Ammon's horn (tissue), 1 donor: ENCODE results near the gene EFNA5.
A peak's percentile ranks its signal among the peaks of the same experiment; 100 is the strongest.

Experiments used
- DNase-seq: peaks from one replicate; pipeline ENCODE4 v3.0.0-alpha.2; 2016; ENCODE audit warnings: low spot score

EFNA5 gene

GRCh38 chr5:107391787-107392186 is 278.9 kb downstream of the EFNA5 start:
- no peak for DNase-seq

DNA sequence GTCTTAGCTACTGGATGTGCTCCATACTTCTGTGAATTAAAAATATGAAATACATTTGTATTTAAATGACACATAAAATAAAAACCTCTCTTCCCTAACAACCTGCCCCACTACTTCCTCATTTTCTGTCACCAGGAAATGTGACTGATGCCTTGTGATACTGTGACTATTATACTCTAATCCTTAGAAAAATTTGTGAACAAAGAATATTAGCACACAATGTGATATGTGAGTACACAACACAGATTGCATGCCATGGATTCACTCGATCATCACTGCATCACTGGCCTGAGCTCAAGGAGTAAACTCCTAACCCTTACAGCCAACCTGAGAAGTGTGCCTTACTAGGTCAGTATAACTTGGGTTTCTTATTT is 281.0 kb downstream of the EFNA5 start:
- no peak for DNase-seq

- no peak for DNase-seq
These were observed 281.5 kb downstream of the EFNA5 start for GRCh38 chr5:107389130-107389774.

GRCh38 chr5:107388141-107388861 is 282.4 kb downstream of the EFNA5 start:
- DNase-seq, result no peak

GRCh38 chr5:107387526-107388140 is 283.1 kb downstream of the EFNA5 start:
- DNase-seq, result no peak

DNA sequence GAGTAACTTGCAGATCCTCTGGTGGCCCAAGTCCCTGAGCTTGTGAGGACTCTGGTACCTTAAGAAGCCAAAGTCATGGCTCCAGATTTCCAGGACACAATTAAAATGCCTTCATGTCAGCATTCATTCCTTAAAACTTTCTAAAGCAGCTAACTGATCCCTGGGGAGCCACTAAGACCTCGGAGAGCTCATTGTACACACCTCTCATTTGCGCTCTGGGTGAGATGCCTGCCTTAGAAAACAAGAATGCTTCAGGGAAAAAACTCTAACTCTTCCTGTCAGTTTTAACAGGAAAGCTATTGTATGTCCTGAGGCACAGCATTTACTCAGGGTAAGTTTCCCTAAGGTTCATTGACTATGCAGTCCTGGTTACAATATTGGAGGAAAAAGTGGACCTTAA is 285.0 kb downstream of the EFNA5 start:
- DNase-seq, result no peak

GRCh38 chr5:107384256-107384655 is 286.5 kb downstream of the EFNA5 start:
- DNase-seq, result no peak

DNA sequence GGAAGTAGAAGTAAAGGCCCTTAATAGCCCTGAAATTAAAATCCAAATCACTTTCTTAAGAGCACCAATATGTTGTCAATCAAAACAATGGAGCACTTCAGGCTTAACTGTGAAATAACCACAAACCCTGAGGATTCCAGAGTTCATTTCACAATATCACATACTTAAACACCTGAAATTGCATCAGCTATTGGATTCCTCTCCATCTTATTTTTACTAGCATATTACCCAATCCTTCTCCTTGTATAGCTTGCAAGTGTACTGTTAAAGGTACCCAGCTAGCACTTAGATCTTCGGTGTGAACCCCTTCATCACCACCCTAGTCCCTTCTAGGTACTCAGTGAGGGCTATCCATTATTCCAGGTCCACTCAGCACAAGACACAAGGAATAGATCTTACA is 287.3 kb downstream of the EFNA5 start:
- DNase-seq, result no peak

DNA sequence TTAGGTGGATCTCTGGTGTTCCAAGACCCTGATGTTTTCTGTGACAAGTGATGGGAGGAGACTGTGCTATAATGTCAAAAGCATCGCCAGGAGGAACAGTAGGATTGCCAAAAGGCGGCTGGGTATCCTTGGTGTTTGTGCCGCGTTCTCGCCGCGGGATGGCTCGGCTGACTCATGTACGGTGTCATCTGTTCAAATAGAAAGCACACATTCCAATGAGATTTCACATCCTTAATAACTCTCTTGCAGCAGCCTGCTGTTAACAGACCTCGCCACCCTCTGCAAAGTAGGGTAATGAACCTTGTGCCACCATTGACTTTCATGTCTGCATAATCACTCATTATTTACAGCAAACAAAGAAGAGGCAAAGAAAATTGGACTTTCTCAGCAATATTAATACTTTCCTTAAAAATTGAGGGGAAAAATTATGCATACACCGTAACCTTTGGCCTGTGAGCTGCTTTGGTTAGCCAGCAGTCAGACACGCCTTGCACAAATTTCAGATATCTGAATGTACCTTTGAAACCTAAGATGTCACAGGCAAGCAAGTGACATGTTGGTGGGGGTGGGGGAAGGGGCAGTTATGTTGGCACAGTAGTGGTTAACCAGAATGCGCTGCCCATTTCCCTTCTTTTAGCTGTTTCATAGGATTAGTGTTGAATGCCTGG is 289.4 kb downstream of the EFNA5 start:
- peak; percentile 43 for DNase-seq

GRCh38 chr5:107380654-107381053 is 290.1 kb downstream of the EFNA5 start:
- no peak for DNase-seq

DNA sequence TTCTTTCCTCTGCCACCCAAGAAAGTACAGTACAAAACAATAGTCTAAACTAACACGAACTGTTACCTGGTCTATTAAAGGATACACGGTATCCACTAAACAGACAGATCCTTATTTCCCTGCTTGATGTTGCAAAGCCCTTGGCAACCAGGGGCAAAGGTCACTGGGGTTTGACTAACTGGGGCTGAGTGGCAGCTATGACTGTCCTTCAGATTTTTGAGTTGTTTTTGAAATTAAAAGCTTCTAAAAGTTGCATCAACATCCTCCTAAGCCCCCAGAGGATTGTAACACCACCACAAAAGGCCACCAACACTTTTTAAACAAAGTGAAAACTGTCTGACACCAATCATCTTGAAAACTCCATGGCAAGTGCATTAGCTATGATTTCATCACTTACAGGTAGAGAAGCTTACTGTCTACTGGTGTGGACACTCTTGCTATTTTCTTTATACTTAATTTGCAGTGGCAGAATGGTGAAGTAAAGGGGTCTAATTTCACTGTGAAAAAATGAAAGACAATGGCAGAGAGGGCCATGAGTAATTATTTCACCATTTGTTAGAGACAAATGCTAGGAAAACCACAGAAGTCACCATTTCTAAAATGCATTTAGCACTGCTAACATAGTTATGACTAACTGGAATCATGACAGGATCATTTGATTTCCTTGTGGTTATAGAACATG is 292.4 kb downstream of the EFNA5 start:
- no peak for DNase-seq

DNA sequence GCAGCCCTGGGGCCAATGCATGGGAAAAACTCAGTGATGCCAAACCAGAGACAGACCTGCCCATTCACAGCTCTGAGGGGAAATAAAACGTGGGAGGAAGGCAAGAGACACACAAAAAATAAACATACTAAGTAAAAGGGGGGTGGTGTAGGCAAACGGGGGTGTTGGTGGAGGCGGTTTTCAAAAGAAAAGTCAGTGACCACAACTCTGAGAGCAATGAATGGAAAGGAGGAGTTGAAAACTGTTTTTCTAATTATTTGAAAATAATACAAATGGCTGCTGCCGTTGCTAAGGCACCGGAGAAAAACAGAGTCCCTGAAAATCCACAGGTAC is 293.5 kb downstream of the EFNA5 start:
- no peak for DNase-seq

- no peak for DNase-seq
These were observed 294.0 kb downstream of the EFNA5 start for GRCh38 chr5:107376546-107377276.

GRCh38 chr5:107373549-107374263 is 297.0 kb downstream of the EFNA5 start:
- no peak for DNase-seq

DNA sequence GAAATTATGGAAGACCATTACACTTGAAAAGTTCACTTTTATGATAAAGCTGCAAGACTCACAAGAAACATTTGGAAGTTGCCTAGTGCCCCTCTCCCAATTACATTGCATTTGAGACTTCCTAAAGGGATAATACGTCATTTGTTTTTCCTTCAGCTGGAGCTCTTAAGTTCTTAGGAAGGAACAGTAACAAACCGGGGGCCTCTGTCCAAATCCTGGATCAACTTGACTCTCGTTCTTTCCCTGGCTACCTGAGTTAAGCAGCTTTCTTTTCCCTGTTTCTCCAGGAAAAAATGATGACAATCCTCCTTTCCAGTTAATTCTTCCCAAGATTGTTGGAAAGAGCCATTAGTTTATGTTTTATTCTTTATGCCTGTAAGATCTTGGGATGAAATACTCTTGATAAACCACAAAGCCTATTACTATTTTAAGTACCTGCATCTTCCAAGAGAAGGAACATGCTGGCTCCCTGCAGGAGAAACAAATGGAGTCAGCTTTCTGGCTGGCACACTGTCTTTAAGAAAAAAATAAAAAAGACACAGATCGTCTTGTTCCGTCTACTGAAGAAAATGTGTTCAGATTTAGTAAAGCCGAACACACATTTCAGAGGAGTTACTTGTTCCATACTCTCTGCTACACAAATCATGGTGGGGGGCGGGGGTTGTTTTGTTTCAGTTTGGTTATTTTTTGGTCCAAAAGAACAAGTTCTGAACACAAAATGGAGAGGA is 297.9 kb downstream of the EFNA5 start:
- DNase-seq, result no peak

DNA sequence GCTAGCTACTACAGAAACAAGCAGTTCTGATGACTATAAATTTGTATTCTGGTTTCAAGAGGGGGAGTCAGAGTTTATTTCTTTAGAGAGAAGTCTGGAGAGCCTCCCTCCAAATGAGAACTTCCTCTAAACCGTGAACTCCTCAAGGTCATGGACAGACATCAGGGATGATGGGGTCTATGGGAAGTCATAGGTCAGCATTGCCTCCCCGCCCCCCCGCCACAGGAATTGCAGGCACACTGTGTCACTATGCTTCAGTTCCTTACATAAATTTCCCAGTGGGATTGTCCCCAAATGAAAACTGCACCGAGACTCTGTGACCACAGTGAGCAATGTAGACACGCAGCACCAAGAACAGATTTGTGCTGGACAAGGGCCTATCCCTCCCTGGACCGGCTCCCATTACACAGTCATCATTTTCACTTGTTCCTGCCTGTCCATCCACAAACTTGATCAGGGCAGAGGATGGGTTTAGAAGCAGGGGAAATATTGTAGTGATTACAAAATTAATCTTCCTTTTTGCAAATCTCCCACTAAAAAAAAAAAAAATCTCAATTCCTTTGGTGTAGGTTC is 300.3 kb downstream of the EFNA5 start:
- no peak for DNase-seq

DNA sequence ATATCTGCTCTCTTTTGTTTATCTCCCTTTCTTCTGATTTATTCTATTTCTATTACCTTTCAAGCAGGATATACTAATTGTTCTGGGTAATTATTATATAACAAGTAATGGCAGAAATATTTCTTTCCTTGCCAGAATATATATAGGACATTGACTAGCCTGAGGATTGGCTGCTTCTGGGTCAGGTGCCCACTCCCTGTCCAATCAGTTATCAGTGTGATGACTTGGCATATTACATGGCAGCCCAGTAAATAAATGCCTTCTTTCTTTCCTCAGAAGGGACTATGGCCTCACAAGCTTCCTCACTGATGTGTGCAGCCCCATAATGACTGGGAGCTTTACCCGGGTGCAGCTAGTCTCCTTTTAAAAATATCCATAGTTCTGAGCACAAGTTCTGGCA is 301.1 kb downstream of the EFNA5 start:
- DNase-seq, result no peak

GRCh38 chr5:107368615-107369014 is 302.1 kb downstream of the EFNA5 start:
- DNase-seq, result no peak

DNA sequence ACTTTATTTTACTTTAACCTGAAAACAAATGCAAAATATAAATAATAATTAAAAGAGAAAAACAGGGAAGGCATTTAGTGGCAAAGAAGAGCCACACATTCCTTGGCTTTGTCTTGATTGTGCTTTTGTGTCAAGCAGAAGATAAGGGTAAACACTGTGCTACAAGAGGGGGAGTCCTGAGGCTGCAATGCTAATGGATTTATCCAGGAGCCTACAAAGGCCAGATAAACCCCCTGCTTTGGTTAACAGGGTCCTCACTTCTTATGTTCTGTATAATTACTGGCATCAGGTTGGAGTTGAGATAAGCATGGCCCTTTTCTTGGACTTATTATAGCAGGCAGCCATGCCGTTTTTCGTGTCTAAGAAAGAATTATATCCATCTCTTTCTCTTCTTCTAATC is 302.8 kb downstream of the EFNA5 start:
- no peak for DNase-seq

GRCh38 chr5:107367480-107367879 is 303.3 kb downstream of the EFNA5 start:
- DNase-seq, result no peak
